GM19467 (cell line): ENCODE measurements around the gene APOBEC3B.
A peak's percentile ranks its signal among the peaks of the same experiment; 100 is the strongest.
"Not testable (repeated sequence)": the region's sequence is repeated elsewhere in the genome, so short reads cannot be mapped to it uniquely, and the experiment has no call there.

Source experiments
- ATAC-seq: cut with Tn5 transposase; IDR thresholded peaks from one replicate; pipeline ENCODE4 v1.9.1; 2021; ENCODE audit warnings: mild to moderate bottlenecking, moderate library complexity; ENCODE audit not compliant: unreplicated experiment

The APOBEC3B gene

GRCh38 chr22:38965614-38966379 lies 16.4 kb upstream of the APOBEC3B start:
- ATAC-seq = no peak

GRCh38 chr22:38966380-38966702 lies 15.8 kb upstream of the APOBEC3B start:
- no peak for ATAC-seq

GRCh38 chr22:38966942-38967341 lies 15.2 kb upstream of the APOBEC3B start:
- no peak for ATAC-seq

GRCh38 chr22:38967451-38968450 lies 14.4 kb upstream of the APOBEC3B start:
- ATAC-seq = no peak

- ATAC-seq = no peak
Measured at GRCh38 chr22:38968801-38969200, 13.3 kb upstream of the APOBEC3B start.

GRCh38 chr22:38970551-38970950 lies 11.6 kb upstream of the APOBEC3B start:
- ATAC-seq = no peak

- ATAC-seq = no peak
Measured at GRCh38 chr22:38971202-38971601, 10.9 kb upstream of the APOBEC3B start.

- no peak for ATAC-seq
Measured at GRCh38 chr22:38971791-38972190, 10.4 kb upstream of the APOBEC3B start.

GRCh38 chr22:38972558-38972957 lies 9.6 kb upstream of the APOBEC3B start:
- ATAC-seq = no peak

- ATAC-seq = no peak
Measured at GRCh38 chr22:38973289-38974169, 8.6 kb upstream of the APOBEC3B start.

GRCh38 chr22:38974170-38974825 lies 7.8 kb upstream of the APOBEC3B start:
- ATAC-seq = no peak

GRCh38 chr22:38974826-38975175 lies 7.3 kb upstream of the APOBEC3B start:
- no peak for ATAC-seq

GRCh38 chr22:38977289-38977688 lies 4.9 kb upstream of the APOBEC3B start:
- not testable (repeated sequence) for ATAC-seq

- not testable (repeated sequence) for ATAC-seq
Measured at GRCh38 chr22:38980587-38980986, 1.6 kb upstream of the APOBEC3B start.

GRCh38 chr22:38981005-38981991 lies 849 bp upstream of the APOBEC3B start:
- ATAC-seq = no peak

- no peak for ATAC-seq
Measured at GRCh38 chr22:38984224-38984623, 2.1 kb downstream of the APOBEC3B start.

GRCh38 chr22:38984784-38985757 lies 2.9 kb downstream of the APOBEC3B start:
- ATAC-seq = peak; percentile 63

- ATAC-seq = no peak
Measured at GRCh38 chr22:38986629-38987028, 4.5 kb downstream of the APOBEC3B start.
